ENCODE measurements around the gene SMYD4. TPM values are rescaled to one million over a fixed set of nuclear protein-coding genes. Genes with fewer than 3 reads are reported as not detected.

SMYD4 gene
- total and polyA plus RNA-seq, 2 experiments from 2014 or later = 17.0 to 21.9 TPM

DNA sequence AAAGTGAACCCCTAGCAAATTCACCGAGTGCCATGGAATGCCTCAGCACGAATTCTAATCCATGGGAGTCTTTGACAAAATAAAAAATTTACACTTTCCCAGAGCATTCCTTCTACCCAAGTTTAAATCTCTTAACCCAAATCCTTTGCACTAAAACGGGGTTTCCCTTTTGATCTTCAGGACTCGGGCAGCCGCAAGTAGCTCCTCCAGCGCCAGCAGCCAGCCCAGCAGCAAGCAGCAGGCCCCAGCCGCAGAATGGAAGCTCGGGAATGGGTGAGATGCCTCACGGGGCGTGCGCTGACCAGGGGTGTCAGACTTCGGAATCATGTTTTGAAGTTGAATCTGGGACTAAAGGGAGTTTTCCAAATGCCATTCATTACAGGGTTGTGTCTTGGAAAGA, 42.6 kb upstream of the SMYD4 start:
- peaks cover 1% of the 10 kb centered on the region for H3K27me3 Mint-ChIP-seq (ENCODE audit: insufficient read depth, low read depth, poor library complexity)
- peaks cover 9% of the 10 kb centered on the region for H4K20me1 ChIP-seq (replicated peaks; ENCODE audit: insufficient read depth)
- no peaks in the 10 kb centered on the region for H3K27me3 ChIP-seq (ENCODE audit: insufficient read depth)
- TF ChIP-seq EZH2phosphoT487 (IDR thresholded peaks at IDR 0.05; ENCODE audit: unreplicated experiment) (no peak), STAT1 (IDR thresholded peaks at IDR 0.05; ENCODE audit: unreplicated experiment) (no peak), NANOG (IDR thresholded peaks at IDR 0.05; ENCODE audit: borderline replicate concordance) (no peak)
- TF ChIP-seq, protein P1, sequence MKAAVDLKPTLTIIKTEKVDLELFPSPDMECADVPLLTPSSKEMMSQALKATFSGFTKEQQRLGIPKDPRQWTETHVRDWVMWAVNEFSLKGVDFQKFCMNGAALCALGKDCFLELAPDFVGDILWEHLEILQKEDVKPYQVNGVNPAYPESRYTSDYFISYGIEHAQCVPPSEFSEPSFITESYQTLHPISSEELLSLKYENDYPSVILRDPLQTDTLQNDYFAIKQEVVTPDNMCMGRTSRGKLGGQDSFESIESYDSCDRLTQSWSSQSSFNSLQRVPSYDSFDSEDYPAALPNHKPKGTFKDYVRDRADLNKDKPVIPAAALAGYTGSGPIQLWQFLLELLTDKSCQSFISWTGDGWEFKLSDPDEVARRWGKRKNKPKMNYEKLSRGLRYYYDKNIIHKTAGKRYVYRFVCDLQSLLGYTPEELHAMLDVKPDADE (IDR thresholded peaks at IDR 0.05) = no peak
- peaks cover 31% of the 10 kb centered on the region for H3K36me3 Mint-ChIP-seq (ENCODE audit: low read depth)
- no peak overlapping the region for H2AFZ ChIP-seq
- H3K79me2 ChIP-seq (replicated peaks; ENCODE audit: insufficient read depth) = no peaks in the 10 kb centered on the region; the same call in 1 of the 2 replicates
- no peak overlapping the region for H3K4me3 ChIP-seq
- ATAC-seq (no peak), DNase-seq (ENCODE audit: low spot score) (no peak)
- no peaks in the 10 kb centered on the region for H3K4me1 Mint-ChIP-seq
- H3F3A ChIP-seq (replicated peaks; ENCODE audit: low read depth) = 0 out of 2 replicates have a peak, but pooled peaks cover 3% of the 10 kb centered on the region
- H3K4me1 ChIP-seq (ENCODE audit: insufficient read depth) = no peaks in the 10 kb centered on the region
- H3K4me3 Mint-ChIP-seq = no peak overlapping the region
- H3K27ac Mint-ChIP-seq = no peak overlapping the region
- H3K27ac ChIP-seq (ENCODE audit: low read depth) = no peak overlapping the region
- no peak overlapping the region for H3K4me2 ChIP-seq
- H3K9me3 Mint-ChIP-seq = no peaks in the 10 kb centered on the region
- peaks cover 23% of the 10 kb centered on the region for H3K36me3 ChIP-seq (ENCODE audit: insufficient read depth)
- no peaks in the 10 kb centered on the region for H3K9me2 ChIP-seq (ENCODE audit: insufficient read depth)

DNA sequence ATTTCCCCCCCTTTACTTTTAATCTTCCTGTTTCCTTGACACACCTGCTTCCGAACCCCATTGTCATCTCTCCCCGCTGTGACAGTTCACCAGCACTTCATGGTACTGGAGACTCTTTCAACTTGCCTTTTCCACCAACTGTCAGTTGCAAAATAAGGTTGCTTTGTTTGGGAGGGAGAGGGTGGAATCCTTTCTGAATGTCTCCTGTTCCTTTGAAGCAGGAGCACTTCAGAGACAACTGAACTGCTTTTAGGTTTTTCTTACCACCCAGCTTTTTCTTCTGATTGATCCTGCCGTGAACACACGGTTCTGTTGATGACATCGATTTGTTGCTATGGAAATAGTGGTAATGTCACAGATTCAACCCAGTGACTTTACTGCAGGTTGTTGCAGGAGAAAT, 42.1 kb upstream of the SMYD4 start:
- Mint-ChIP-seq H3K27me3 (ENCODE audit: insufficient read depth, low read depth, poor library complexity) (peaks cover 1% of the 10 kb centered on the region), H3K36me3 (ENCODE audit: low read depth) (peaks cover 30% of the 10 kb centered on the region), H3K4me1 (no peaks in the 10 kb centered on the region), H3K9me3 (no peaks in the 10 kb centered on the region), H3K4me3 (no peak overlapping the region), H3K27ac (no peak overlapping the region)
- Histone ChIP-seq H3K4me1 (ENCODE audit: insufficient read depth) (no peaks in the 10 kb centered on the region), H3F3A (replicated peaks; ENCODE audit: low read depth) (0 out of 2 replicates have a peak, but pooled peaks cover 3% of the 10 kb centered on the region), H4K20me1 (replicated peaks; ENCODE audit: insufficient read depth) (peaks cover 10% of the 10 kb centered on the region), H3K79me2 (replicated peaks; ENCODE audit: insufficient read depth) (no peaks in the 10 kb centered on the region; the same call in 1 of the 2 replicates), H3K27ac (ENCODE audit: low read depth) (no peak overlapping the region), H3K4me3 (no peak overlapping the region), H3K9me2 (ENCODE audit: insufficient read depth) (no peaks in the 10 kb centered on the region), H3K4me2 (no peak overlapping the region), H3K27me3 (ENCODE audit: insufficient read depth) (no peaks in the 10 kb centered on the region), H3K36me3 (ENCODE audit: insufficient read depth) (peaks cover 19% of the 10 kb centered on the region), H2AFZ (no peak overlapping the region)
- ATAC-seq (no peak), DNase-seq (ENCODE audit: low spot score) (no peak)
- TF ChIP-seq, protein P1 (IDR thresholded peaks at IDR 0.05) = no peak
- no peak for TF ChIP-seq ZNF114 (CRISPR knock-in tag; IDR thresholded peaks at IDR 0.05)
- TF ChIP-seq JUNB (IDR thresholded peaks at IDR 0.05; ENCODE audit: unreplicated experiment) = no peak
- TF ChIP-seq, protein P2, sequence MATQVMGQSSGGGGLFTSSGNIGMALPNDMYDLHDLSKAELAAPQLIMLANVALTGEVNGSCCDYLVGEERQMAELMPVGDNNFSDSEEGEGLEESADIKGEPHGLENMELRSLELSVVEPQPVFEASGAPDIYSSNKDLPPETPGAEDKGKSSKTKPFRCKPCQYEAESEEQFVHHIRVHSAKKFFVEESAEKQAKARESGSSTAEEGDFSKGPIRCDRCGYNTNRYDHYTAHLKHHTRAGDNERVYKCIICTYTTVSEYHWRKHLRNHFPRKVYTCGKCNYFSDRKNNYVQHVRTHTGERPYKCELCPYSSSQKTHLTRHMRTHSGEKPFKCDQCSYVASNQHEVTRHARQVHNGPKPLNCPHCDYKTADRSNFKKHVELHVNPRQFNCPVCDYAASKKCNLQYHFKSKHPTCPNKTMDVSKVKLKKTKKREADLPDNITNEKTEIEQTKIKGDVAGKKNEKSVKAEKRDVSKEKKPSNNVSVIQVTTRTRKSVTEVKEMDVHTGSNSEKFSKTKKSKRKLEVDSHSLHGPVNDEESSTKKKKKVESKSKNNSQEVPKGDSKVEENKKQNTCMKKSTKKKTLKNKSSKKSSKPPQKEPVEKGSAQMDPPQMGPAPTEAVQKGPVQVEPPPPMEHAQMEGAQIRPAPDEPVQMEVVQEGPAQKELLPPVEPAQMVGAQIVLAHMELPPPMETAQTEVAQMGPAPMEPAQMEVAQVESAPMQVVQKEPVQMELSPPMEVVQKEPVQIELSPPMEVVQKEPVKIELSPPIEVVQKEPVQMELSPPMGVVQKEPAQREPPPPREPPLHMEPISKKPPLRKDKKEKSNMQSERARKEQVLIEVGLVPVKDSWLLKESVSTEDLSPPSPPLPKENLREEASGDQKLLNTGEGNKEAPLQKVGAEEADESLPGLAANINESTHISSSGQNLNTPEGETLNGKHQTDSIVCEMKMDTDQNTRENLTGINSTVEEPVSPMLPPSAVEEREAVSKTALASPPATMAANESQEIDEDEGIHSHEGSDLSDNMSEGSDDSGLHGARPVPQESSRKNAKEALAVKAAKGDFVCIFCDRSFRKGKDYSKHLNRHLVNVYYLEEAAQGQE (IDR thresholded peaks at IDR 0.05; ENCODE audit: unreplicated experiment) = no peak
- no peak for TF ChIP-seq ZNF331 (CRISPR knock-in tag; IDR thresholded peaks at IDR 0.05; ENCODE audit: low read depth)
- no peak for TF ChIP-seq EZH2 (IDR thresholded peaks at IDR 0.05; ENCODE audit: low read depth, unreplicated experiment)
- no peak for TF ChIP-seq STAT1 (IDR thresholded peaks at IDR 0.05; ENCODE audit: unreplicated experiment)
- TF ChIP-seq, protein P3, sequence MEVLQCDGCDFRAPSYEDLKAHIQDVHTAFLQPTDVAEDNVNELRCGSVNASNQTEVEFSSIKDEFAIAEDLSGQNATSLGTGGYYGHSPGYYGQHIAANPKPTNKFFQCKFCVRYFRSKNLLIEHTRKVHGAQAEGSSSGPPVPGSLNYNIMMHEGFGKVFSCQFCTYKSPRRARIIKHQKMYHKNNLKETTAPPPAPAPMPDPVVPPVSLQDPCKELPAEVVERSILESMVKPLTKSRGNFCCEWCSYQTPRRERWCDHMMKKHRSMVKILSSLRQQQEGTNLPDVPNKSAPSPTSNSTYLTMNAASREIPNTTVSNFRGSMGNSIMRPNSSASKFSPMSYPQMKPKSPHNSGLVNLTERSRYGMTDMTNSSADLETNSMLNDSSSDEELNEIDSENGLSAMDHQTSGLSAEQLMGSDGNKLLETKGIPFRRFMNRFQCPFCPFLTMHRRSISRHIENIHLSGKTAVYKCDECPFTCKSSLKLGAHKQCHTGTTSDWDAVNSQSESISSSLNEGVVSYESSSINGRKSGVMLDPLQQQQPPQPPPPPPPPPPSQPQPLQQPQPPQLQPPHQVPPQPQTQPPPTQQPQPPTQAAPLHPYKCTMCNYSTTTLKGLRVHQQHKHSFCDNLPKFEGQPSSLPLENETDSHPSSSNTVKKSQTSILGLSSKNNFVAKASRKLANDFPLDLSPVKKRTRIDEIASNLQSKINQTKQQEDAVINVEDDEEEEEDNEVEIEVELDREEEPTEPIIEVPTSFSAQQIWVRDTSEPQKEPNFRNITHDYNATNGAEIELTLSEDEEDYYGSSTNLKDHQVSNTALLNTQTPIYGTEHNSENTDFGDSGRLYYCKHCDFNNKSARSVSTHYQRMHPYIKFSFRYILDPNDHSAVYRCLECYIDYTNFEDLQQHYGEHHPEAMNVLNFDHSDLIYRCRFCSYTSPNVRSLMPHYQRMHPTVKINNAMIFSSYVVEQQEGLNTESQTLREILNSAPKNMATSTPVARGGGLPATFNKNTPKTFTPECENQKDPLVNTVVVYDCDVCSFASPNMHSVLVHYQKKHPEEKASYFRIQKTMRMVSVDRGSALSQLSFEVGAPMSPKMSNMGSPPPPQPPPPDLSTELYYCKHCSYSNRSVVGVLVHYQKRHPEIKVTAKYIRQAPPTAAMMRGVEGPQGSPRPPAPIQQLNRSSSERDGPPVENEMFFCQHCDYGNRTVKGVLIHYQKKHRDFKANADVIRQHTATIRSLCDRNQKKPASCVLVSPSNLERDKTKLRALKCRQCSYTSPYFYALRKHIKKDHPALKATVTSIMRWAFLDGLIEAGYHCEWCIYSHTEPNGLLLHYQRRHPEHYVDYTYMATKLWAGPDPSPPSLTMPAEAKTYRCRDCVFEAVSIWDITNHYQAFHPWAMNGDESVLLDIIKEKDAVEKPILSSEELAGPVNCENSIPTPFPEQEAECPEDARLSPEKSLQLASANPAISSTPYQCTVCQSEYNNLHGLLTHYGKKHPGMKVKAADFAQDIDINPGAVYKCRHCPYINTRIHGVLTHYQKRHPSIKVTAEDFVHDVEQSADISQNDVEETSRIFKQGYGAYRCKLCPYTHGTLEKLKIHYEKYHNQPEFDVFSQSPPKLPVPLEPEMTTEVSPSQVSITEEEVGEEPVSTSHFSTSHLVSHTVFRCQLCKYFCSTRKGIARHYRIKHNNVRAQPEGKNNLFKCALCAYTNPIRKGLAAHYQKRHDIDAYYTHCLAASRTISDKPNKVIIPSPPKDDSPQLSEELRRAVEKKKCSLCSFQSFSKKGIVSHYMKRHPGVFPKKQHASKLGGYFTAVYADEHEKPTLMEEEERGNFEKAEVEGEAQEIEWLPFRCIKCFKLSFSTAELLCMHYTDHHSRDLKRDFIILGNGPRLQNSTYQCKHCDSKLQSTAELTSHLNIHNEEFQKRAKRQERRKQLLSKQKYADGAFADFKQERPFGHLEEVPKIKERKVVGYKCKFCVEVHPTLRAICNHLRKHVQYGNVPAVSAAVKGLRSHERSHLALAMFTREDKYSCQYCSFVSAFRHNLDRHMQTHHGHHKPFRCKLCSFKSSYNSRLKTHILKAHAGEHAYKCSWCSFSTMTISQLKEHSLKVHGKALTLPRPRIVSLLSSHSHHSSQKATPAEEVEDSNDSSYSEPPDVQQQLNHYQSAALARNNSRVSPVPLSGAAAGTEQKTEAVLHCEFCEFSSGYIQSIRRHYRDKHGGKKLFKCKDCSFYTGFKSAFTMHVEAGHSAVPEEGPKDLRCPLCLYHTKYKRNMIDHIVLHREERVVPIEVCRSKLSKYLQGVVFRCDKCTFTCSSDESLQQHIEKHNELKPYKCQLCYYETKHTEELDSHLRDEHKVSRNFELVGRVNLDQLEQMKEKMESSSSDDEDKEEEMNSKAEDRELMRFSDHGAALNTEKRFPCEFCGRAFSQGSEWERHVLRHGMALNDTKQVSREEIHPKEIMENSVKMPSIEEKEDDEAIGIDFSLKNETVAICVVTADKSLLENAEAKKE (CRISPR knock-in tag; IDR thresholded peaks at IDR 0.05) = no peak
